Keratinocyte (primary cell): ENCODE results near the gene CPEB4. TPM values are rescaled to one million over a fixed set of nuclear protein-coding genes. Genes with fewer than 3 reads are reported as not detected.

Source experiments
- DNase-seq: peaks from one replicate; pipeline ENCODE4 v3.0.0-alpha.2; 2011; ENCODE audit warnings: low read depth, missing footprints, low spot score
- FAIRE-seq: peaks from 2 replicates; lab custom pipeline; 2011; peaks lifted over from hg19 to GRCh38; lab: Jason Lieb, UNC
- H2AFZ ChIP-seq: 2 replicates; pipeline ENCODE4 v1.6.0; 2012; ENCODE audit warnings: low read length, control low read depth, inconsistent platforms; ENCODE audit not compliant: control insufficient read depth
- H3K27ac ChIP-seq: 2 replicates; pipeline ENCODE4 v1.5.1; 2011; ENCODE audit warnings: low read length; ENCODE audit not compliant: control insufficient read depth, insufficient read depth
- H3K27me3 ChIP-seq: 3 replicates; pipeline ENCODE4 v1.6.0; 2011; ENCODE audit warnings: low read length; ENCODE audit not compliant: control insufficient read depth, insufficient read depth; ENCODE audit errors: extremely low read depth
- H3K36me3 ChIP-seq, 2 experiments: 2 replicates in 1 of 2; 3 replicates in 1 of 2; pipeline ENCODE4 v1.5.1; 2011; ENCODE audit warnings: low read length in 2 of 2, mild to moderate bottlenecking in 1 of 2; ENCODE audit not compliant: control insufficient read depth in 2 of 2, insufficient read depth in 2 of 2; ENCODE audit errors: extremely low read depth in 1 of 2
- H3K4me1 ChIP-seq: 3 replicates; pipeline ENCODE4 v1.5.1; 2011; ENCODE audit warnings: low read length; ENCODE audit not compliant: control insufficient read depth, insufficient read depth; ENCODE audit errors: extremely low read depth
- H3K4me2 ChIP-seq: 3 replicates; pipeline ENCODE4 v1.6.0; 2011; ENCODE audit warnings: low read depth, low read length; ENCODE audit not compliant: control insufficient read depth, insufficient read depth; ENCODE audit errors: extremely low read depth
- H3K4me3 ChIP-seq, 3 experiments: fragments of 200-600 bp in 1 of 3; sonication (generic) in 1 of 3; 2 replicates in 2 of 3; 3 replicates in 1 of 3; pipeline ENCODE4 v1.5.1; 2011 to 2016; ENCODE audit warnings: low read length in 3 of 3, mild to moderate bottlenecking in 3 of 3, control low read depth in 2 of 3, inconsistent platforms in 1 of 3, low read depth in 1 of 3, mixed read lengths in 1 of 3, mixed run types in 1 of 3, moderate library complexity in 1 of 3; ENCODE audit not compliant: control insufficient read depth in 2 of 3, insufficient read depth in 2 of 3; ENCODE audit errors: extremely low read depth in 1 of 3
- H3K79me2 ChIP-seq: 2 replicates; pipeline ENCODE4 v1.6.0; 2012; ENCODE audit warnings: low read length; ENCODE audit not compliant: control insufficient read depth, insufficient read depth
- H3K9ac ChIP-seq: 3 replicates; pipeline ENCODE4 v1.6.0; 2011; ENCODE audit warnings: low read length; ENCODE audit not compliant: control insufficient read depth, insufficient read depth; ENCODE audit errors: extremely low read depth
- H3K9me1 ChIP-seq: 3 replicates; pipeline ENCODE4 v1.6.0; 2011; ENCODE audit warnings: low read length; ENCODE audit not compliant: control insufficient read depth, insufficient read depth; ENCODE audit errors: extremely low read depth
- H3K9me3 ChIP-seq: 2 replicates; pipeline ENCODE4 v1.5.1; 2012; ENCODE audit warnings: low read depth, low read length; ENCODE audit not compliant: control insufficient read depth
- H4K20me1 ChIP-seq: 3 replicates; pipeline ENCODE4 v1.6.0; 2011; ENCODE audit warnings: low read length; ENCODE audit not compliant: control insufficient read depth, insufficient read depth; ENCODE audit errors: extremely low read depth
- CTCF ChIP-seq, 3 experiments: IDR thresholded peaks in 1 of 3; conservative IDR thresholded peaks in 1 of 3; optimal IDR thresholded peaks in 1 of 3; 2 replicates in 2 of 3; 3 replicates in 1 of 3; pipeline versions ENCODE3 to v1.5.1; 2011; ENCODE audit warnings: low read length in 3 of 3, mild to moderate bottlenecking in 3 of 3, moderate library complexity in 2 of 3, control low read depth in 1 of 3, inconsistent platforms in 1 of 3; ENCODE audit not compliant: insufficient read depth in 2 of 3; ENCODE audit errors: extremely low read depth in 1 of 3
- EZH2 ChIP-seq: IDR thresholded peaks from one replicate; pipeline ENCODE4 v1.6.1; 2012; ENCODE audit warnings: inconsistent platforms, mild to moderate bottlenecking, low read length, moderate library complexity
- dilution Hi-C: fragments of 300-500 bp; cut with MboI; formaldehyde crosslinking; loops from one replicate; pipeline ENCODE4 v1.7.0; 2020; ENCODE audit warnings: low sequenced_read_pairs; ENCODE audit not compliant: extremely low pct_ligation_motif_present
- polyA plus RNA-seq, 5 experiments: library from polyadenylated mRNA; depleted of rRNA in 3 of 5; stranded (reverse) in 3 of 5; stranded (forward) in 1 of 5; unstranded in 1 of 5; fragments of >200 nt; gene quantifications; 1 replicate in 1 of 5; 2 replicates in 3 of 5; 3 replicates in 1 of 5; pipeline versions ENCODE4 v1.2.1 to v1.2.3, GENCODE V29; 2011 to 2012; ENCODE audit warnings: missing spikeins in 2 of 5, low read depth in 1 of 5, low replicate concordance in 1 of 5

The CPEB4 gene
- polyA plus RNA-seq, 1 donor (not counting 4 experiments of a cell fraction or from before 2014, with no cell fraction given) = 13.8 TPM

DNA sequence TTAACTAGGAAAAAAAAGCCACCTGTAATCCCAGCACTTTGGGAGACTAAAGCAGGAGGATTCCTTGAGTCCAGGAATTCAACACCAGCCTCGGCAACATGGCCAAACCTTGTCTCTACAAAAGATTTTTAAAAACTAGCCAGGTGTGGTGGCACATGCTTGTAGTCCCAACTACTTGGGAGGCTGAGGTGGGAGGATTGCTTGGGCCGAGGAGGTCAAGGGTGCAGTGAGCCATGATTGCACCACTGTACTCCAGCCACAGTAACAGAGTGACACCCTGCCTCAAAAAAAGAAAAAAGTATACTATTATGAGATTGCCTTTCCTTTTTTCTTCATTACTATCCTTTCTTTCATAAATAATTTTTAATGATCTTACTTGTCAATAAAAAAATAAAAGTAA is 45.8 kb downstream of the CPEB4 start:
- Histone ChIP-seq H3K36me3 (peaks cover 0 to 2% of the 10 kb centered on the region in 2 experiments), H3K4me2 (no peak overlapping the region), H2AFZ (no peak overlapping the region), H3K27ac (no peak overlapping the region), H3K4me3 (no peak overlapping the region), H3K79me2 (no peaks in the 10 kb centered on the region), H4K20me1 (no peaks in the 10 kb centered on the region), H3K9ac (no peak overlapping the region), H3K4me1 (peaks cover 3% of the 10 kb centered on the region), H3K9me1 (no peaks in the 10 kb centered on the region), H3K9me3 (no peaks in the 10 kb centered on the region), H3K27me3 (no peaks in the 10 kb centered on the region)
- FAIRE-seq (no peak), DNase-seq (no peak)
- dilution Hi-C loops = no loop called here
- no peak for TF ChIP-seq EZH2
- no peak for TF ChIP-seq CTCF (optimal IDR thresholded peaks at IDR 0.05 in 1 of 3, IDR thresholded peaks at IDR 0.05 in 1 of 3, conservative IDR thresholded peaks at IDR 0.05 in 1 of 3; ENCODE audit: extremely low read depth in 1 of 3, insufficient read depth in 2 of 3, low read length in 3 of 3)

DNA sequence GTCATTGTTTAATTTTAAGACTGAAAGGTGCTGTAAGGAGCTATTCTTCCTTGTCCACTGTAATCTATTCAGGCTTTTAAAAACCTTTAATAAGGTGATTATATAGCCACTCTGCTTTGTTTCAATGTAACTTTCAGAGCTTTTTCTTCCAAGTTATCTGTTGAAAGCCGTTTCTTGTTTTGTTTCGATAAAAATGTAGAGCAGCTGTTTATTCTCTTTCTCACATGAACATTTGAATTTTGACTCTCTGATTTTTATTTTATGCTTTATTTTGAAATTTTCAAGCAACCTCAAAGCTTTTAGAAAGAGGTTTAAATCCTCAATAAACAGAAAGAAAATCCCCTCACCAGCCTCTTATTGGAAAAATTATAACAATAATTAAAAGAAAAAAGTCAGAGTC is 47.2 kb downstream of the CPEB4 start:
- peaks cover 3% of the 10 kb centered on the region for H3K4me1 ChIP-seq
- no peak for FAIRE-seq
- no peak overlapping the region for H3K4me3 ChIP-seq
- H3K9me1 ChIP-seq = no peaks in the 10 kb centered on the region
- H3K4me2 ChIP-seq = no peak overlapping the region
- H3K27ac ChIP-seq = no peak overlapping the region
- H4K20me1 ChIP-seq = no peaks in the 10 kb centered on the region
- no peaks in the 10 kb centered on the region for H3K79me2 ChIP-seq
- dilution Hi-C loops = no loop called here
- H2AFZ ChIP-seq = no peak overlapping the region
- no peak for DNase-seq
- no peak for TF ChIP-seq CTCF (optimal IDR thresholded peaks at IDR 0.05 in 1 of 3, IDR thresholded peaks at IDR 0.05 in 1 of 3, conservative IDR thresholded peaks at IDR 0.05 in 1 of 3; ENCODE audit: extremely low read depth in 1 of 3, insufficient read depth in 2 of 3, low read length in 3 of 3)
- no peak for TF ChIP-seq EZH2
- H3K9me3 ChIP-seq = no peaks in the 10 kb centered on the region
- no peaks in the 10 kb centered on the region for H3K27me3 ChIP-seq
- H3K36me3 ChIP-seq = peaks cover 0 to 2% of the 10 kb centered on the region in 2 experiments
- H3K9ac ChIP-seq = no peak overlapping the region
